GM18511 (cell line): ENCODE measurements around the gene SLC7A6.
A peak's percentile ranks its signal among the peaks of the same experiment; 100 is the strongest.

Experiments
- ATAC-seq: cut with Tn5 transposase; IDR thresholded peaks from one replicate; pipeline ENCODE4 v1.9.1; 2021; ENCODE audit warnings: mild to moderate bottlenecking, moderate library complexity; ENCODE audit not compliant: unreplicated experiment

The SLC7A6 gene

DNA sequence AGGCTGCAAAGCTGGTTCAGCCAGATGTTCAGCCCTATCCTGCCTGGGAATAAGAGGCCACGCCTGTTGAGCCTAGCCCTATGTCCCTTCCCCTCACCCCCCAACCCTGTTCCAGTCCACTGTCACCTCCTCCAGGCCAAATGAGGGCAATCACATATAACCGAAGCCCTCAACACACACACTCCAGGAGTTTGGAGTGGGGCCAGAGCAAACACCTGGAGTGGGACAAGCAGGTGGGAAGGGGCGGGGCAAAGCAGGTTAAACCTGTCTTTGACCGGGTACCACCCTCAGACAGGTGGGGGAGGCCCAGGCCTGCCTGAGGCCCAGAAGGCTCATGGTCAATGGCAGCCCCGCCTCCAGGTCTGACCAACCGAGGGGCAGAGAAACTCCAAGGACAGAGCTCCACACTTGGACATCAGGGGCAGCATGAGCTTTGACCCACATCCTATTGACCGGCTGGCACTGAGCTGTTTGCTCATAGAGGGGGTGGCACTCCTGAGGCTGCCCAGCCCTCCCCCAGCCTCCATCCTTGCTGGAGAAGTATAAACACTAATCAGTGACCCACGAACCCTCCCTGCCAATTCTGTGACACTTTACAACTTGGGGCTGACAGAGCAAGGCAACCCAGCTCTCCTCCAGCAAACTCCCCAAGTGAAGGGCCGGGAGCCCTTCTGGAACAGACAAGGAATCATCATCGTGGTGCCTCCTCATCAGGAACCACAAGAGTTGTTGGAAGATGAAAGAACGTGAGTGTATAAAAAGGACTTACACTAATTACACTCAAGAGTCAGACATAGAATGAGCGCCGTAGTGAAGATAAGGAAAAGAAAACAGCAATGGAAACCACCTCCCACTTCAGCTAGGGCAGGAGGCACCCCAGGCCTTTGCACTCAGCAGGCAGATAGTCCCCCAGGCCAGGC is 29.9 kb upstream of the SLC7A6 start:
- ATAC-seq = no peak

- ATAC-seq = no peak
These were observed 29.0 kb upstream of the SLC7A6 start for GRCh38 chr16:68235108-68235886.

DNA sequence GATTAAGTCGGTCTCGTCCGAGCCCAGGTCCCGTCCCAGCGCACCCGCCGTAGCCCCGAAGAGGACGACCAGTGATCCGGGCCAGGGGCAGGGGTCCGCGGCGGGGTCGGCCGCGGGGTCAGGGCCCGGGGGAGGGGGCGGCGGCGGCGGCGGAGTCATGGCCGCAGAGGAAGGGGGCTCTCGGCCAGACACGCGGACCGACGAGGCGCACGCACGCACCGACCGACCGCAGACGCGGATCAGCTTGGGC is 28.5 kb upstream of the SLC7A6 start, which contains the start of gene ESRP2:
TSS of gene ESRP2 (minus strand) at position 241 of the 250 bp plus-strand sequence. CDS start at position 159, 82 bp downstream.
- no peak for ATAC-seq

- ATAC-seq = no peak
These were observed 28.0 kb upstream of the SLC7A6 start for GRCh38 chr16:68236137-68236825.

- no peak for ATAC-seq
These were observed 27.5 kb upstream of the SLC7A6 start for GRCh38 chr16:68236826-68237242.

DNA sequence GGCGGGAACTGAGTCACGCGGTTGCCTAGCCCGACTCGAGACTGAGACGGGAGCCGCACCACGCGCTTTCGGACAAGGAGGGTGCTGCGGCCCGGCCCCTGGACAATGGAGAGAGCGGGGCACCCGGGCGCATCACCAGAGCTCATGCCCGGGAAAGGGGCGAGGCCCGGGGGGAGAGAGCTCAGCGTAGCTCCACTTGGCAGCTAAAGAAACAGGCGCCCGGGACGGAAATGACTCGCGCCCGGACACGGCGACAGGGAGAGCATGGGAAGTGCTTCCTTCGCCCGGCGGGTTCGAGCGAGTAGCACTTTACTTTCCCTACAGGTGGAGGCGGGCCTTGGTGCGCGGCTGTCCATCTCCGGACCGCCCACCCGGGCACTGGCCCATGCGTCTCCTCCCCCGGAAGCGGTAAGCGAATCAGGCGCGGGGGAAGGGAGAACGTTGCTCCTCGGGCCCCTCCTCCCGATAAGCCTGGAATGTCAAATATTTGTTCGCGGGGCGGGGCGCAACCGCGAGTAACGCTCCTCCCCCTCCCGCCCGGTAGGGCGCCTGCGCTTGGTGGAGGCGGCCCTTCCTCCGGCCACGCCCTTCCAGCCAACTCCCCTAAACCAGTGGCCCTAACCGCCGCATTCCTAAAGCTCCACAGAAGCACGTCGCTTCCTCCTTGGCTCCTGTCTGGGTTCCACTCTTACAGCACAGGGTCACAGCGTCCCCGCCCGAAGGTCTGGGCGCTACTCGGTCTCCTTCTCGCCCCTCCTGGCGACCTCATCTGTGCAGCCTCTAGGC is 26.9 kb upstream of the SLC7A6 start:
- ATAC-seq = peak; percentile 85

DNA sequence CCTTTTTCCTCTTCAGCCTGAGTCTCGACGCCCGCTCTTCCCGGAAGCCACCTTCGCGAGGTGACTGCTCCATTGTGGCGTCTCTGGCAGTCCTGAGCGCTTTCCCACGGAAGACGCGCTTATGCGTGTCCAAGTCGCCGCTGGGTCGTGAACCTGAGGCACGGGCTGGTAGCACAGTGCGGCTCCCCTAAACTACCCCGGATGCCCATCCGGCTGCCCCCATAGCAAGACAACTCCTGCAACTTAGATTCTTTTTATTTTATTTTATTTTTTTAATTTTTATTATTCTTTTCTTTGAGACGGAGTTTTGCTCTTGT is 26.3 kb upstream of the SLC7A6 start:
- peak; percentile 22 for ATAC-seq

DNA sequence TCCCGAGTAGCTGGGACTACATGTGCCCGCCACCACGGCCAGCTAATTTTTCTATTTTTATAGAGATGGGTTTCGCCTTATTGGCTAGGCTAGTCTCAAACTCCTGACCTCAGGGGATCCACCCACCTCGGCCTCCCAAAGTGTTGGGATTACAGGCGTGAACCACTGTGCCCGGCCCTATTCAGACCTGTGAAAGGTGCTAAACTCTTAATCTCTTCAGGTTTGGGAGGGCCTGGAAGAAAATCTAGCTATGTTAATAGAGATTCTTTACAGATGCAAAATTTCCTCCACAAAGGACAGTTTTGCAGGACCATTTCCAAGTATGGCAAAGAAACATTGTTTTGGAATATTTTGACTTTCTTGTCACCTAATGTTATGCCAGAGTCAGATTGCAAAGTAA is 22.2 kb upstream of the SLC7A6 start:
- no peak for ATAC-seq

GRCh38 chr16:68242926-68243858 is 21.1 kb upstream of the SLC7A6 start:
- ATAC-seq = no peak

- ATAC-seq = no peak
These were observed 19.8 kb upstream of the SLC7A6 start for GRCh38 chr16:68244481-68244902.

- ATAC-seq = peak; percentile 93
These were observed 19.1 kb upstream of the SLC7A6 start, which contains the start of gene PLA2G15 for GRCh38 chr16:68244903-68245853. Gene PLA2G15 (plus strand): TSS chr16:68245373. CDS start chr16:68245427, 54 bp downstream.

DNA sequence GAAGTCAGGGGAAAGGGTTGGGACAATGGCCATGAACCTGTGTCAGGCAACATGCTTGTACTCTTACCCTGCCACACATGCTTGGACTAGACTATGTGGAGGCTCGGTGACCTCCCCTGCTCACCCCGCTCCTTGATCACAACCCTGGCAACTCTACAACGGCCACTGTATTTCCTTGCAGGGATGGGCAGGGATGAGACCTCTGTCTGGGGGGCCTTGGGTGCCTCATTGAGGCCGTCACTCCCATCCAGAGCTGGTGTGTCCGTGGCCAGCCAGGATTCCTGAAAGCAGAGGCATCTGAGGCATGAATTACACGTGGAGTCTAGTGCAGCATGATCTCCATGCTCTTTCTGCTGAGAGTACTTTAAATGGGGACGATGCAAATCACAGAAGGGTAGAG is 18.2 kb upstream of the SLC7A6 start:
- no peak for ATAC-seq

GRCh38 chr16:68246666-68247065 is 17.7 kb upstream of the SLC7A6 start:
- no peak for ATAC-seq

DNA sequence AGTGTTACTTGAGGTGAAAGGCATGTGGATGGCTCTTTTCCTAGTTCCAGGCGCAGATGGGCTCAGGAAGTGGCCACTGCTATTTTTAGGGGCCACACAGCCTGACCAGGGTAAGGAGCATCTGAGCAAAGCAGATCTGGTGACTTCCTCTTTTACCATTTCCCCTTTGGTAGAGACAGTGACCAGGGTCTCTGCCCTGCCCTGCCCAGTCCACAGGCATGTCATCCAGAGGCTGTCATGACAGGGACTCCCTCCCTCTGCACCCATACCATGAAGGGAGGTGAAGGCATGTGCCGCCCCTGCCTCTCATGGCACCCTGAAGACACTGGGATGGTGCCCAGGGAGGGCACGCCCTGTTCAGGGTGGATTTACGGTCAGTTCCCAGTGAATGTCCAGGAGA is 16.9 kb upstream of the SLC7A6 start:
- ATAC-seq = no peak

DNA sequence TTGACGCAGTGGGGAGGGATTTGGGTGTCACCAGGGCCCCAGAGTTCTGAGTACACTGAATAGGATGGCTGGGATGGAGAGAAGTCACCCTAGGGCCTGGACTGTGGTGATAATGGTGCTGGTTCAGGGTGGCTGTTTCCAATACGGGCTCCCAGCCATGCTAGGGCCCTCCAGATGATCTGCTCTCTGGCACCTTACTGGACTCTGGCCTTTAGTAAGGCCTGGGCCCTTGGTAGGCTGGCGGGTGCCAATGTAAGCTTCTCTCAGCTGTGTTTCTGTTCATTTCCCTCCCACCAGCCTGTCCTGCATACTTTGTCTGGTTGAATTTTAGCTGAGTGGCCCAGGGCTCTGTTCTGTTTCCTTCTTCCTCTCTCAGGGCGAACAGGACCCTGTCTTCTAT is 16.4 kb upstream of the SLC7A6 start:
- no peak for ATAC-seq

GRCh38 chr16:68249371-68249770 is 15.0 kb upstream of the SLC7A6 start:
- no peak for ATAC-seq

GRCh38 chr16:68250951-68251350 is 13.4 kb upstream of the SLC7A6 start:
- no peak for ATAC-seq

DNA sequence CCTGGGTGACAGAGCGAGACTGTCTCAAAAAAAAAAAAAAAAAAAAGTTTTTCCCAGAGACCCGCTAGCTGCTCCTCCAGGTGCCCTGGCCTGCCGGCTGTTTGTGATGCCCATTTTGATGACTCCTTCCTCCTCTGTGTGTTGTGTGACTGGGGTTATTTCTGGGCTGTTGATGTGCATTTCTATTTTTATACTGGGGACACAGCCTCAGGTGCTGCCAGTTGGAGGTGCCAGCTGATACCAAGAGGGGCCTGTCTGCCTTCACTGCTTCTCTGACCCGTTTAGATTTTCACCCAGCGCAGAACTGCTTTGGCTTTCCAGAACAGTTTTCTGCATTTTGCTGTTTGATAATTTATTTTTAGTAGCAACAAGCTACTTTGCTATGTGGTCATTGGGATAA is 12.5 kb upstream of the SLC7A6 start:
- no peak for ATAC-seq

DNA sequence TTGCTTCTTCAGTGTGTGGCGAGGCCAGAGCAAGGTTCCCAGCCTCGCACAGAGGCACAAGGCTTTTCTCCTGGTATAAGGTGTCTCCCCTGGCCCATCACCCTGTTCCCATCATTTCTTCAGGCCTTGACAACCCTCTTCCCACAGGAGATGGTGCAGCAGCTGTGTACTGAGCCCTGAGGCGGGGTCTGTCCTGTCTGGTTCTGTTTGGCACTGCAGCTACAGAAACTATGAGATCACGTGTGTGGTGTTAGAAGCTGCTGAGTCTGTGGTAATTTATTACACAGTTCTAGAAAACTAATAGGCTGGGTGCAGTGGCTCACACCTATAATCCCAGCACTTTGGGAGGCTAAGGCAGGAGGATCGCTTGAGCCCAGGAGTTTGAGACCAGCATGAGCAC is 11.9 kb upstream of the SLC7A6 start:
- no peak for ATAC-seq
